ENCODE data around the gene SEMA3B. TPM values are rescaled to one million over a fixed set of nuclear protein-coding genes. Genes with fewer than 3 reads are reported as not detected.
"Not testable (repeated sequence)": the region's sequence is repeated elsewhere in the genome, so short reads cannot be mapped to it uniquely, and the experiment has no call there.

SEMA3B gene
- total RNA-seq, 2 donors from 2014 or later = 71.1 to 116 TPM

DNA sequence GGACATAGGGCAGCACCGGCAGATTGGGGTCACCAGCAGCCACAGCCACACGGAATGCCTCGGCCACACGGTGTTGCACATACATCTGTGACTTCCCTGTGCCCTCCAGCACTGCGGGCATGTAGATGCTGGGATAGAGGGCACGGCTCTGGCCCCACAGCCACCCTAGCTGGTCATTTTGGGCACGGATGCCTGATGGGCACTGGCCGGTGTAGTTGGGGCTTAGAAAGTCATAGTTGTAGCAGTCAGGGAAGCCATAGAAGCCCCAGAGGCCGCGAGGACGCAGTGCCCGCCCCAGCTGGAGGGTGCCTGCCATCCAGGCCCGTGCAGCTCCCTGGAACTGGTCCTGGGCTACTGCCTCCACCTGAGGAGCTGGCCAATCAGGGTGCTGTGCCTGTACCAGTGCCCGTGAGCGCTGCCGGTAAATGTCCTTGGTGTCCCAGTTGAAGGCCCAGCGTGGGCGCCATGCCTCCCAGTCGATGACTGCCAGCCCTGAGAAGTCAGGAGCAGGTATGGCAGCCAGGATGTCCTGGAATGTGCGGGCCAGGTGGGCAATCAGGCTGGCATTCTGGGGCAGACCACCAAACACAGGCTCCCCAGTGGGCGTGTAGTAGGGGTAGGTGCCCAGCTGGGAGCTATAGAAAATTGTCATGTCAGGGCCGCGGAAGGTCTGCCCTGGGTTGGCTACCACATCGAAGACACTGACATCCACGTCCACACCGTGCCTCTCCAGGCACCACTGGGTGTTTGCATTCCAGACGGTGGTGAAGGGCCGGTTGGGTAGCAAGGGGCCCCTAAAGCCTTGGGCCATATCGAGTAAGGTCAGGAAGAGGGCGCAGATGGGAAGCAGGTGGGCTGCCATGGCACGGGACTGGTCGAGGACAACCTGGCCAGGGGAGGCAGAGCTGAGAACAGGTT lies 33.4 kb downstream of the SEMA3B start:
- TF ChIP-seq POLR2A (IDR thresholded peaks at IDR 0.05) = no peak
- TF ChIP-seq, protein P1, sequence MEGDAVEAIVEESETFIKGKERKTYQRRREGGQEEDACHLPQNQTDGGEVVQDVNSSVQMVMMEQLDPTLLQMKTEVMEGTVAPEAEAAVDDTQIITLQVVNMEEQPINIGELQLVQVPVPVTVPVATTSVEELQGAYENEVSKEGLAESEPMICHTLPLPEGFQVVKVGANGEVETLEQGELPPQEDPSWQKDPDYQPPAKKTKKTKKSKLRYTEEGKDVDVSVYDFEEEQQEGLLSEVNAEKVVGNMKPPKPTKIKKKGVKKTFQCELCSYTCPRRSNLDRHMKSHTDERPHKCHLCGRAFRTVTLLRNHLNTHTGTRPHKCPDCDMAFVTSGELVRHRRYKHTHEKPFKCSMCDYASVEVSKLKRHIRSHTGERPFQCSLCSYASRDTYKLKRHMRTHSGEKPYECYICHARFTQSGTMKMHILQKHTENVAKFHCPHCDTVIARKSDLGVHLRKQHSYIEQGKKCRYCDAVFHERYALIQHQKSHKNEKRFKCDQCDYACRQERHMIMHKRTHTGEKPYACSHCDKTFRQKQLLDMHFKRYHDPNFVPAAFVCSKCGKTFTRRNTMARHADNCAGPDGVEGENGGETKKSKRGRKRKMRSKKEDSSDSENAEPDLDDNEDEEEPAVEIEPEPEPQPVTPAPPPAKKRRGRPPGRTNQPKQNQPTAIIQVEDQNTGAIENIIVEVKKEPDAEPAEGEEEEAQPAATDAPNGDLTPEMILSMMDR (IDR thresholded peaks at IDR 0.05) = no peak
- no peaks in the 10 kb centered on the region for H3K36me3 ChIP-seq (replicated peaks in 1 of 2; ENCODE audit: insufficient read depth in 1 of 2, low read depth in 2 of 2)
- no peak overlapping the region for H3K4me3 ChIP-seq
- H3K27ac ChIP-seq = peak overlapping the region; percentile 55 to 88 (median 86)
- intact Hi-C loops (cut with DNase I) = no loop called here
- no peak for DNase-seq
- H3K27me3 ChIP-seq = no peaks in the 10 kb centered on the region
- H3K4me1 ChIP-seq = peaks cover 55% of the 10 kb centered on the region
- 81 to 85% methylated on average over 4 to 32 of the region's 32 CpGs for WGBS, 2 donors
- no peak for ATAC-seq
- no peaks in the 10 kb centered on the region for H3K9me3 ChIP-seq

DNA sequence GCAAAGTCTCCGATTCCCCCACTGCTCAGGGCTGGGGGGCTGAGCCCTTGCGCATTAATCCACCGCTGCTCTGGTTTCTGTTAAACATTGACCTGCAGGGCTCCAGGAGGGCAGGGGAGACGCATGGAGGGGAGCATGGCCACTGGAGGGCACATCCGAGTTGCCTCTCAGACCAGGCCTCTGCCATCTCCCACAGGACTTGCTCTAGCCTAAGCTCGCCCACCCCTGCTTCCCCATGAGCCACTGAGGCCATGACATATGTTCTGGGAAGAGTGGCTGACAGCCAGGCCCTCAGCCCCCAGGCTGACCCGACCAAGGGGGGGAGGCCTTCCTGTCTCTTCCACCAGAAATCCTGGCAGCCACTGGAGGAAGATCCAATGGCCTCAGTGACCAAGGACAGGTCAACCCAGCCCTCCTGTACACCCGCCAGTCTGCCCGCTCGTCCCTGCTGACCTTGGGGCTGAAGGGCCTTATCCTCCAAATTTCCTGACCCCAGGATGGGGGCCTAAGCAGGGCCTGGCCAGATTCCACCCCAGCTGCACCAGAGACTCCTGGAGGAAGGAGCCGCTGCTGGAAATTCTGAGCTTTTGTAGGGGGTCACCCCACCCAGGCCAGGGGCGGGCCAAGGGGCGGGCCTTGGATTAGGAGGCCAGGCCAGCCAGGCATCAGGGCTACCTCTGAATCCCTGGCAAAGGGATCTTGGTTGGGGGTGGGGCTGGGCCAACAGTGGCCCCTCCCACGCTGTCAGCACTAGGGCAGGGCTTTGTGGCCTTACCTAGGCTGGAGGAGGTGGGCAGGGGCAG lies 34.3 kb downstream of the SEMA3B start, which contains the start of gene HYAL1:
Gene HYAL1, minus strand, starts transcription at position 562 of the 803 bp plus-strand sequence. CDS start 618 bp downstream, outside the sequence.
- intact Hi-C loops (cut with DNase I) = no loop called here
- H3K27ac ChIP-seq = peak within 1 kb of the TSS; percentile 55 to 88 (median 86)
- DNase-seq (peak; percentile 68 to 79 (median 76)), ATAC-seq (peak; percentile 16)
- TF ChIP-seq POLR2A (IDR thresholded peaks at IDR 0.05) = peak; percentile 23 to 77 (median 66)
- TF ChIP-seq, protein P1 (IDR thresholded peaks at IDR 0.05) = peak in 4 of 7 experiments; percentile 21 to 34 (median 27)
- no peaks in the 10 kb centered on the region for H3K9me3 ChIP-seq
- no peak within 1 kb of the TSS for H3K4me3 ChIP-seq
- 57 to 100% methylated on average over 1 to 14 of the region's 14 CpGs for whole genome bisulfite sequencing, 2 donors
- H3K4me1 ChIP-seq = peaks cover 46% of the 10 kb centered on the region
- H3K36me3 ChIP-seq (replicated peaks in 1 of 2; ENCODE audit: insufficient read depth in 1 of 2, low read depth in 2 of 2) = no peaks in the 10 kb centered on the region
- no peaks in the 10 kb centered on the region for H3K27me3 ChIP-seq

DNA sequence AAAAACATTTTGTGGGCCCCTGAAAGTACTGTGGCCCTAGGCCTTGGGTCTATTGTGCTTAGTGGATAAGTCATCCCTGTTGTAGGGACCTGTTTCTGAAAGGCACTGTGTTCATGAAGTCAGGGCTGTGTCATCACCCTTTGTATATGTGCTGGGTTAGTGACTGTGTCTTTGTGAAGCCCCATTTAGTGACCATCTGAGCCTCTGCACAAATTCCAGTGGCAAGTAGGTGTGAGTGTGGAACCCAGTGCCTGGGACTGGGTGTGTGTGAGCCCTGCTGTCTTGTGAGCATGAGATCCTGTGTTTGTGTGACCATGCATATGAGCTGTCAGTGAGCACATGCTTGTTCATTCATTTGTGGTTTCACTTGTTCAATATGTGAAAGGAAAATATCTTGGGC lies 35.7 kb downstream of the SEMA3B start:
- no peak for DNase-seq
- Histone ChIP-seq H3K27me3 (no peaks in the 10 kb centered on the region), H3K27ac (no peak overlapping the region), H3K36me3 (replicated peaks in 1 of 2; ENCODE audit: insufficient read depth in 1 of 2, low read depth in 2 of 2) (no peaks in the 10 kb centered on the region), H3K4me3 (no peak overlapping the region), H3K4me1 (peaks cover 44% of the 10 kb centered on the region), H3K9me3 (no peaks in the 10 kb centered on the region)
- TF ChIP-seq POLR2A (IDR thresholded peaks at IDR 0.05) = no peak
- TF ChIP-seq, protein P1 (IDR thresholded peaks at IDR 0.05) = no peak
- ATAC-seq = no peak
- intact Hi-C loops (cut with DNase I) = no loop called here

DNA sequence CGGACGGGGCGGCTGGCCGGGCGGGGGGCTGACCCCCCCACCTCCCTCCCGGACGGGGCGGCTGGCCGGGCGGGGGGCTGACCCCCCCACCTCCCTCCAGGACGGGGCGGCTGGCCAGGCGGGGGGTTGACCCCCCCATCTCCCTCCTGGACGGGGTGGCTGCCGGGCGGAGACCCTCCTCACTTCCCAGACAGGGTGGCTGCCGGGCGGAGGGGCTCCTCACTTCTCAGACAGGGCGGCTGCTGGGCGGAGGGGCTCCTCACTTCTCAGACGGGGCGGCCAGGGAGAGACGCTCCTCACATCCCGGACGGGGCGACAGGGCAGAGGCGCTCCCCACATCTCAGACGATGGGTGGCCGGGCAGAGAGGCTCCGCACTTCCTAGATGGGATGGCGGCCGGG lies 43.1 kb downstream of the SEMA3B start:
- H3K36me3 ChIP-seq (replicated peaks in 1 of 2; ENCODE audit: insufficient read depth in 1 of 2, low read depth in 2 of 2); intact Hi-C loops (cut with DNase I); H3K4me1 ChIP-seq; DNase-seq; H3K27ac ChIP-seq; H3K9me3 ChIP-seq; H3K27me3 ChIP-seq; ATAC-seq; H3K4me3 ChIP-seq: not testable (repeated sequence)
- 81% methylated on average over 4 of the region's 32 CpGs; no CpG with 5 or more reads in 1 of the 2 donors for WGBS, 2 donors

DNA sequence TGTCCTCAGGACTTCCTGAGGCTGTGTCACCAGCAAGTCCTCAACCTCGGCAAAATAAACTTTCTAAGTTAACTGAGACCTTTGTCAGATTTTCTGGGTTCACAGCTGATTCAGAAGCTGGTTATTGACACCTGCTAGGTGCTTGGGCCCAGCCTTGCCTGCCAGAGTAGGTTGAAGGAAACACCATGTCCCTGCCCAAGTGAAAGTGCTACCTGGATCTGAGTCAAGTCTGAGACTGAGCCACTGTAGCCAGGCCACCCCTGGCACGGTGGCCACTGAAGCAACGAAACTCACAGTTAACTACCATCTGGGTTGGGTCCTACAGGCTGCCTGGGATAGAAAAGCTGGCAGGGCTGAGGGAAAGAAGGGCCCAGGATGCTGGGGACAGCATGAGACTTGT lies 45.4 kb downstream of the SEMA3B start:
- WGBS, 2 donors = 67 to 72% methylated on average over 3 of the region's 3 CpGs
- Histone ChIP-seq H3K36me3 (replicated peaks in 1 of 2; ENCODE audit: insufficient read depth in 1 of 2, low read depth in 2 of 2) (peaks cover 0 to 5% of the 10 kb centered on the region in 2 donors), H3K27me3 (no peaks in the 10 kb centered on the region), H3K9me3 (no peaks in the 10 kb centered on the region), H3K27ac (no peak overlapping the region), H3K4me1 (peaks cover 27% of the 10 kb centered on the region), H3K4me3 (no peak overlapping the region)
- DNase-seq (peak in 1 of 4 donors; percentile 18), ATAC-seq (no peak)
- TF ChIP-seq, protein P1 (IDR thresholded peaks at IDR 0.05) = no peak
- TF ChIP-seq POLR2A (IDR thresholded peaks at IDR 0.05) = no peak
- intact Hi-C loops (cut with DNase I) = no loop called here
